ENCODE results near the gene FGGY. TPM values are rescaled to one million over a fixed set of nuclear protein-coding genes. Genes with fewer than 3 reads are reported as not detected.

The FGGY gene
- total RNA-seq, 4 donors from 2014 or later = 24.9 to 35.9 (median 30.5) TPM

GRCh38 chr1:59332983-59333382, 36.1 kb downstream of the FGGY start:
- no peaks in the 10 kb centered on the region for H3K27me3 ChIP-seq
- intact Hi-C loops (cut with DNase I; ENCODE audit: low total_unique reads) (no loop called here), in situ Hi-C loops (cut with MboI; ENCODE audit: low sequenced_read_pairs in 4 of 4) (no loop called here)
- ATAC-seq = no peak
- TF ChIP-seq CTCF (IDR thresholded peaks at IDR 0.05 in 4 of 5, conservative IDR thresholded peaks at IDR 0.05 in 1 of 5) = no peak
- no peaks in the 10 kb centered on the region for H3K4me1 ChIP-seq
- H3K27ac ChIP-seq = no peak overlapping the region
- H3K9me3 ChIP-seq = no peaks in the 10 kb centered on the region
- DNase-seq = no peak
- no peaks in the 10 kb centered on the region for H3K36me3 ChIP-seq
- H3K4me3 ChIP-seq = no peak overlapping the region

- TF ChIP-seq POLR2A (IDR thresholded peaks at IDR 0.05) (no peak), CTCF (IDR thresholded peaks at IDR 0.05 in 4 of 5, conservative IDR thresholded peaks at IDR 0.05 in 1 of 5) (no peak)
- in situ Hi-C loops (cut with MboI; ENCODE audit: low sequenced_read_pairs in 4 of 4) (no loop called here), intact Hi-C loops (cut with DNase I; ENCODE audit: low total_unique reads) (no loop called here)
- no peak overlapping the region for H3K4me3 ChIP-seq
- no peak for ATAC-seq
- no peaks in the 10 kb centered on the region for H3K27me3 ChIP-seq
- H3K9me3 ChIP-seq = no peaks in the 10 kb centered on the region
- H3K36me3 ChIP-seq = no peaks in the 10 kb centered on the region
- no peaks in the 10 kb centered on the region for H3K4me1 ChIP-seq
- H3K27ac ChIP-seq = no peak overlapping the region
- no peak for DNase-seq
Measured at GRCh38 chr1:59333626-59334277, 36.9 kb downstream of the FGGY start.

GRCh38 chr1:59340411-59341307, 43.8 kb downstream of the FGGY start:
- Histone ChIP-seq H3K4me1 (no peaks in the 10 kb centered on the region), H3K9me3 (no peaks in the 10 kb centered on the region), H3K27me3 (no peaks in the 10 kb centered on the region), H3K4me3 (no peak overlapping the region), H3K27ac (no peak overlapping the region), H3K36me3 (no peaks in the 10 kb centered on the region)
- intact Hi-C loops (cut with DNase I; ENCODE audit: low total_unique reads) = no loop called here
- in situ Hi-C loops (cut with MboI; ENCODE audit: low sequenced_read_pairs in 4 of 4) = no loop called here
- ATAC-seq (no peak), DNase-seq (no peak)
- no peak for TF ChIP-seq CTCF (IDR thresholded peaks at IDR 0.05 in 4 of 5, conservative IDR thresholded peaks at IDR 0.05 in 1 of 5)
- no peak for TF ChIP-seq POLR2A (IDR thresholded peaks at IDR 0.05)

- no peaks in the 10 kb centered on the region for H3K4me1 ChIP-seq
- TF ChIP-seq CTCF (IDR thresholded peaks at IDR 0.05 in 4 of 5, conservative IDR thresholded peaks at IDR 0.05 in 1 of 5) (no peak), POLR2A (IDR thresholded peaks at IDR 0.05) (no peak)
- H3K4me3 ChIP-seq = no peak overlapping the region
- intact Hi-C loops (cut with DNase I; ENCODE audit: low total_unique reads) = no loop called here
- ATAC-seq = no peak
- in situ Hi-C loops (cut with MboI; ENCODE audit: low sequenced_read_pairs in 4 of 4) = no loop called here
- no peaks in the 10 kb centered on the region for H3K9me3 ChIP-seq
- H3K27ac ChIP-seq = no peak overlapping the region
- H3K36me3 ChIP-seq = no peaks in the 10 kb centered on the region
- DNase-seq = no peak
- no peaks in the 10 kb centered on the region for H3K27me3 ChIP-seq
Measured at GRCh38 chr1:59342801-59343575, 46.1 kb downstream of the FGGY start.
